SK-N-SH (cell line): Measurements from ENCODE around the gene ZC2HC1C. TPM values are rescaled to one million over a fixed set of nuclear protein-coding genes. Genes with fewer than 3 reads are reported as not detected.

Experiments
- CTCF ChIA-PET: fragments of 300-600, 350-600 bp; formaldehyde crosslinking; extraction: SDS; loops from one replicate; lab custom pipeline; 2021; lab: Yijun Ruan, JAX
- POLR2A ChIA-PET: fragments of 350-600 bp; sonication (Branson Sonifier 250); formaldehyde crosslinking; extraction: SDS; loops from one replicate; lab custom pipeline; 2020; ENCODE audit warnings: antibody characterized with exemption, inconsistent platforms; lab: Yijun Ruan, JAX
- DNase-seq: peaks from one replicate; pipeline ENCODE4 v3.0.0; 2012
- H2AFZ ChIP-seq: fragments of 200-600 bp; sonication (generic); 2 replicates; pipeline ENCODE4 v1.8.1; 2016; ENCODE audit warnings: antibody characterized with exemption, mild to moderate bottlenecking, low read depth
- H3F3A ChIP-seq: fragments of 200-600 bp; sonication (generic); replicated peaks from 2 replicates; pipeline ENCODE3; 2016; ENCODE audit warnings: antibody characterized with exemption, mild to moderate bottlenecking; ENCODE audit not compliant: insufficient read depth
- H3K27ac ChIP-seq, 2 experiments: fragments of 200-500 bp in 1 of 2; fragments of 200-600 bp in 1 of 2; sonication (Bioruptor generic) in 1 of 2; sonication (generic), shearing (Covaris generic) in 1 of 2; 2 replicates each; pipeline versions ENCODE4 v1.5.1 to v1.6.1; 2014 to 2016; ENCODE audit warnings: low read depth in 2 of 2, inconsistent platforms in 1 of 2, low read length in 1 of 2, mild to moderate bottlenecking in 1 of 2, mixed read lengths in 1 of 2
- H3K27me3 ChIP-seq: fragments of 200-600 bp; sonication (generic), shearing (Covaris generic); 2 replicates; pipeline ENCODE4 v1.6.1; 2016; ENCODE audit warnings: mixed run types; ENCODE audit not compliant: insufficient read depth
- H3K36me3 ChIP-seq, 2 experiments: fragments of 200-500 bp in 1 of 2; fragments of 200-600 bp in 1 of 2; sonication (Bioruptor generic) in 1 of 2; sonication (generic) in 1 of 2; replicated peaks in 1 of 2; 2 replicates each; pipeline versions ENCODE3 to v1.5.1; 2014 to 2016; ENCODE audit warnings: low read length in 1 of 2, mild to moderate bottlenecking in 1 of 2; ENCODE audit not compliant: insufficient read depth in 2 of 2, control insufficient read depth in 1 of 2
- H3K4me1 ChIP-seq, 2 experiments: fragments of 200-500 bp in 1 of 2; fragments of 200-600 bp in 1 of 2; sonication (Bioruptor generic) in 1 of 2; sonication (generic), shearing (Covaris generic) in 1 of 2; 2 replicates each; pipeline versions ENCODE4 v1.5.1 to v1.6.1; 2014 to 2016; ENCODE audit warnings: low read depth in 1 of 2, low read length in 1 of 2, mixed run types in 1 of 2; ENCODE audit not compliant: insufficient read depth in 2 of 2, control insufficient read depth in 1 of 2
- H3K4me2 ChIP-seq: fragments of 200-600 bp; sonication (generic), shearing (Covaris generic); 2 replicates; pipeline ENCODE4 v1.6.1; 2017; ENCODE audit warnings: mixed run types
- H3K4me3 ChIP-seq, 2 experiments: fragments of 200-500 bp in 1 of 2; fragments of 200-600 bp in 1 of 2; sonication (Bioruptor generic) in 1 of 2; sonication (generic), shearing (Covaris generic) in 1 of 2; 2 replicates each; pipeline versions ENCODE4 v1.5.1 to v1.8.1; 2014 to 2016; ENCODE audit warnings: low read depth in 2 of 2, inconsistent platforms in 1 of 2, low read length in 1 of 2, mild to moderate bottlenecking in 1 of 2, mixed read lengths in 1 of 2, moderate library complexity in 1 of 2
- H3K79me2 ChIP-seq: fragments of 200-600 bp; sonication (generic); 2 replicates; pipeline ENCODE4 v1.8.1; 2017; ENCODE audit warnings: mild to moderate bottlenecking; ENCODE audit not compliant: insufficient read depth
- H3K9ac ChIP-seq: fragments of 200-600 bp; sonication (generic); 2 replicates; pipeline ENCODE4 v1.6.1; 2017; ENCODE audit warnings: mixed run types
- H3K9me2 ChIP-seq: fragments of 200-600 bp; sonication (generic); 2 replicates; pipeline ENCODE4 v1.6.1; 2017; ENCODE audit warnings: mixed run types
- H3K9me3 ChIP-seq: fragments of 200-600 bp; sonication (generic); 2 replicates; pipeline ENCODE4 v1.6.1; 2017; ENCODE audit warnings: mixed run types, mild to moderate bottlenecking, moderate library complexity
- H4K20me1 ChIP-seq: fragments of 200-600 bp; sonication (generic); 2 replicates; pipeline ENCODE4 v1.6.1; 2017; ENCODE audit warnings: mild to moderate bottlenecking, mixed run types; ENCODE audit not compliant: insufficient read depth
- CHD2 ChIP-seq: fragments of 150-350 bp; IDR thresholded peaks from 2 replicates; pipeline ENCODE4 v1.6.1; 2018; ENCODE audit warnings: low read length; ENCODE audit not compliant: partially characterized antibody
- FOXM1 ChIP-seq: IDR thresholded peaks from 2 replicates; pipeline ENCODE4 v1.4.0; 2012; ENCODE audit warnings: low read depth, mild to moderate bottlenecking
- GABPA ChIP-seq: IDR thresholded peaks from 2 replicates; pipeline ENCODE4 v1.4.0; 2012; ENCODE audit warnings: low read depth, mild to moderate bottlenecking
- GATA2 ChIP-seq: sonication (generic); formaldehyde crosslinking; IDR thresholded peaks from 2 replicates; pipeline ENCODE4 v1.5.0; 2020; ENCODE audit warnings: mild to moderate bottlenecking, missing genetic modification reagents
- JUND ChIP-seq: IDR thresholded peaks from 2 replicates; pipeline ENCODE4 v1.4.0; 2012
- MEF2A ChIP-seq: IDR thresholded peaks from 2 replicates; pipeline ENCODE4 v1.4.0; 2012; ENCODE audit warnings: low read depth, borderline replicate concordance
- RAD21 ChIP-seq: IDR thresholded peaks from 2 replicates; pipeline ENCODE4 v1.6.1; 2012; ENCODE audit warnings: mild to moderate bottlenecking, low read length
- RXRA ChIP-seq: IDR thresholded peaks from 2 replicates; pipeline ENCODE4 v1.4.0; 2012; ENCODE audit warnings: low read depth, mild to moderate bottlenecking, borderline replicate concordance
- SIN3A ChIP-seq: IDR thresholded peaks from 2 replicates; pipeline ENCODE4 v1.6.1; 2012; ENCODE audit warnings: low read depth, mild to moderate bottlenecking, low read length, moderate library complexity, borderline replicate concordance
- SMC3 ChIP-seq: IDR thresholded peaks from 2 replicates; pipeline ENCODE4 v1.6.1; 2012; ENCODE audit warnings: low read depth, low read length, improper control_type of control experiment
- TCF12 ChIP-seq: IDR thresholded peaks from 2 replicates; pipeline ENCODE4 v1.4.0; 2012
- WGBS: methylation state at CpG from one replicate; pipeline ENCODE4 v1.1.6; 2017; ENCODE audit warnings: low lambda C conversion rate; 5-methylcytosine and 5-hydroxymethylcytosine counted together
- polyA plus RNA-seq, 3 experiments: library from polyadenylated mRNA; depleted of rRNA; stranded (reverse); fragments of >200 nt; gene quantifications; 2 replicates each; pipeline ENCODE4 v1.2.3, GENCODE V29; 2012
- TF ChIP-seq, protein P1 (sequence below): IDR thresholded peaks from 2 replicates; pipeline ENCODE4 v1.4.0; 2012; ENCODE audit warnings: low read depth, borderline replicate concordance
- TF ChIP-seq, protein P2 (sequence below): fragments of 200-600 bp; sonication (generic); IDR thresholded peaks from 2 replicates; pipeline ENCODE4 v1.6.1; 2017; ENCODE audit warnings: antibody characterized with exemption, mild to moderate bottlenecking, moderate library complexity
- TF ChIP-seq, protein P3 (sequence below): IDR thresholded peaks from 2 replicates; pipeline ENCODE4 v1.4.0; 2012; ENCODE audit warnings: low read depth
- TF ChIP-seq, protein P4 (sequence below): IDR thresholded peaks from 2 replicates; pipeline ENCODE4; 2012

Gene ZC2HC1C
- polyA plus RNA-seq, 1 of the 3 experiments (the other 2 are of a cell fraction) = 1.2 TPM

DNA sequence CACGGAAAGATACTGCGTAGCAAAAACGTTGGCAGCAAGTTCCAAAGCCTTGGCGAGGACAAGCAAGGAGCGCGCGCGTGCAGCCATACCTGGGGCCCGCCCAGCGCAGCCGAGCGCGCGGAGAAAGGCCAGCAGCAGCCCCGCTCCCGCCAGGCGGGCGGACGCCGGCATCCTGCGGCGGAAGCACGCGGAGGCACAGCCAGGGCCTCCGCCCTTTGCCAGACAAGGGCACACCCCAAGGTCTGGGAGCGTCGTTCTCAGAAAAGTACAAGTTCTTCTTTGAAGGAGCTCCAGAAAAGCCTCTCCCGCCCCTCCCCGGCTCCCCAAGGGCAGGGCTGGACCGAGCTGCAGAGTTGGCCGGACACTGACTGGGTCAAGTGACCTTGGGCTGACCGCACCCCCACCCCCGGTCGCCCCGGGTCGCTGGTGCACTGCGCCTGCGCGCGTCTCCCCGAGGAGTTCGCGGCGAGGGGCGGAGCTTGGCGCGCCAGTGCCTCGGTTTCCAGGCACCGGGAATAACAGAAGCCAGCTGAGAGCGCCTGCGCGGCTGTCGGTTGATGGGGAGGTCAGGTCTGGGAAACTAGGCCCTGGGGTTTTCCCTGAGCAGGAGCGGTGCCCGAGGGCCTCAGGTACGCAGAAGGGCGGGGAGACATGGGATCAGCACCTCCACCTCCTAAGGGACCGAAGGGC lies at the start of gene ZC2HC1C (continued):
- TF ChIP-seq, protein P1, sequence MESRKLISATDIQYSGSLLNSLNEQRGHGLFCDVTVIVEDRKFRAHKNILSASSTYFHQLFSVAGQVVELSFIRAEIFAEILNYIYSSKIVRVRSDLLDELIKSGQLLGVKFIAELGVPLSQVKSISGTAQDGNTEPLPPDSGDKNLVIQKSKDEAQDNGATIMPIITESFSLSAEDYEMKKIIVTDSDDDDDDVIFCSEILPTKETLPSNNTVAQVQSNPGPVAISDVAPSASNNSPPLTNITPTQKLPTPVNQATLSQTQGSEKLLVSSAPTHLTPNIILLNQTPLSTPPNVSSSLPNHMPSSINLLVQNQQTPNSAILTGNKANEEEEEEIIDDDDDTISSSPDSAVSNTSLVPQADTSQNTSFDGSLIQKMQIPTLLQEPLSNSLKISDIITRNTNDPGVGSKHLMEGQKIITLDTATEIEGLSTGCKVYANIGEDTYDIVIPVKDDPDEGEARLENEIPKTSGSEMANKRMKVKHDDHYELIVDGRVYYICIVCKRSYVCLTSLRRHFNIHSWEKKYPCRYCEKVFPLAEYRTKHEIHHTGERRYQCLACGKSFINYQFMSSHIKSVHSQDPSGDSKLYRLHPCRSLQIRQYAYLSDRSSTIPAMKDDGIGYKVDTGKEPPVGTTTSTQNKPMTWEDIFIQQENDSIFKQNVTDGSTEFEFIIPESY = no peak
- TF ChIP-seq, protein P2, sequence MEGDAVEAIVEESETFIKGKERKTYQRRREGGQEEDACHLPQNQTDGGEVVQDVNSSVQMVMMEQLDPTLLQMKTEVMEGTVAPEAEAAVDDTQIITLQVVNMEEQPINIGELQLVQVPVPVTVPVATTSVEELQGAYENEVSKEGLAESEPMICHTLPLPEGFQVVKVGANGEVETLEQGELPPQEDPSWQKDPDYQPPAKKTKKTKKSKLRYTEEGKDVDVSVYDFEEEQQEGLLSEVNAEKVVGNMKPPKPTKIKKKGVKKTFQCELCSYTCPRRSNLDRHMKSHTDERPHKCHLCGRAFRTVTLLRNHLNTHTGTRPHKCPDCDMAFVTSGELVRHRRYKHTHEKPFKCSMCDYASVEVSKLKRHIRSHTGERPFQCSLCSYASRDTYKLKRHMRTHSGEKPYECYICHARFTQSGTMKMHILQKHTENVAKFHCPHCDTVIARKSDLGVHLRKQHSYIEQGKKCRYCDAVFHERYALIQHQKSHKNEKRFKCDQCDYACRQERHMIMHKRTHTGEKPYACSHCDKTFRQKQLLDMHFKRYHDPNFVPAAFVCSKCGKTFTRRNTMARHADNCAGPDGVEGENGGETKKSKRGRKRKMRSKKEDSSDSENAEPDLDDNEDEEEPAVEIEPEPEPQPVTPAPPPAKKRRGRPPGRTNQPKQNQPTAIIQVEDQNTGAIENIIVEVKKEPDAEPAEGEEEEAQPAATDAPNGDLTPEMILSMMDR = no peak
- no peak for TF ChIP-seq SMC3
- TF ChIP-seq, protein P3, sequence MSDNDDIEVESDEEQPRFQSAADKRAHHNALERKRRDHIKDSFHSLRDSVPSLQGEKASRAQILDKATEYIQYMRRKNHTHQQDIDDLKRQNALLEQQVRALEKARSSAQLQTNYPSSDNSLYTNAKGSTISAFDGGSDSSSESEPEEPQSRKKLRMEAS = peak; percentile 91
- TF ChIP-seq GATA2 (CRISPR knock-in tag) = no peak
- TF ChIP-seq GABPA = peak; percentile 36
- no peak for TF ChIP-seq JUND
- no peak for TF ChIP-seq TCF12
- TF ChIP-seq FOXM1 = no peak
- no peak for TF ChIP-seq MEF2A

DNA sequence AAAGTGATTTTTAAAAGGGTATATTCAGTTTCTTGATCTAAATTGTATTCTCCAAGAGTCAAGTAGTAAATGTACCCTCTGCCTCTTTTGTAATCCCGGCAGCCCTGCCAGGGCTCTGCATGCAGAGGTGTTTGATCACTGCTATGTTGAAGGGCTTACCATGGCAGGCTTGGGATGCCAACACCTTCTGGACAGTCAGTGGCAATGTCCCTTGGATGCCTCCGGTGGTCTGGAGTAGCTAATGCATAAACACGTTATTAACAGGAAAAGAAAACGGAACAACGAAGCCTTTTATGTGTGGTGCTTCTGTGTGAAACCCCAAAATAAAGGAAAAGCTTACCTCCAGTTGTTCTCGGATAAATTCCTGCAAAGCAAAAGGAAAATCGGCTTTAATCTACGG lies 46.8 kb upstream of the ZC2HC1C start:
- H3K9ac ChIP-seq = no peak overlapping the region
- no peaks in the 10 kb centered on the region for H3K4me1 ChIP-seq
- H3K27ac ChIP-seq = no peak overlapping the region
- no peaks in the 10 kb centered on the region for H3K9me3 ChIP-seq
- no peaks in the 10 kb centered on the region for H4K20me1 ChIP-seq
- H3K79me2 ChIP-seq = no peaks in the 10 kb centered on the region
- ChIA-PET CTCF (interaction anchor here (0.6 to 4.7 kb wide), 16 partner anchors 9 to 279 kb away, joined by 3 to 28 read pairs (median 4); partner anchors contain the start of genes ACYP1 and PGF), POLR2A (no interaction called here)
- peaks cover 7% of the 10 kb centered on the region for H3F3A ChIP-seq
- peak; percentile 49 for DNase-seq
- H3K9me2 ChIP-seq = no peaks in the 10 kb centered on the region
- TF ChIP-seq MEF2A = no peak
- TF ChIP-seq SIN3A = no peak
- no peak for TF ChIP-seq FOXM1
- TF ChIP-seq, protein P4, sequence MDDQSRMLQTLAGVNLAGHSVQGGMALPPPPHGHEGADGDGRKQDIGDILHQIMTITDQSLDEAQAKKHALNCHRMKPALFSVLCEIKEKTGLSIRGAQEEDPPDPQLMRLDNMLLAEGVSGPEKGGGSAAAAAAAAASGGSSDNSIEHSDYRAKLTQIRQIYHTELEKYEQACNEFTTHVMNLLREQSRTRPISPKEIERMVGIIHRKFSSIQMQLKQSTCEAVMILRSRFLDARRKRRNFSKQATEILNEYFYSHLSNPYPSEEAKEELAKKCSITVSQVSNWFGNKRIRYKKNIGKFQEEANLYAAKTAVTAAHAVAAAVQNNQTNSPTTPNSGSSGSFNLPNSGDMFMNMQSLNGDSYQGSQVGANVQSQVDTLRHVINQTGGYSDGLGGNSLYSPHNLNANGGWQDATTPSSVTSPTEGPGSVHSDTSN = no peak
- no peak for TF ChIP-seq GATA2 (CRISPR knock-in tag)
- TF ChIP-seq GABPA = no peak
- no peak for TF ChIP-seq RXRA
- no peak for TF ChIP-seq TCF12
- no peak for TF ChIP-seq CHD2
- peak; percentile 52 for TF ChIP-seq RAD21
- TF ChIP-seq, protein P2 = peak; percentile 46
- WGBS = 75% methylated on average over 8 of the region's 8 CpGs
- peaks cover 17 to 25% of the 10 kb centered on the region in 2 experiments for H3K36me3 ChIP-seq
- H3K27me3 ChIP-seq = no peaks in the 10 kb centered on the region
- no peak overlapping the region for H3K4me2 ChIP-seq
- H2AFZ ChIP-seq = no peak overlapping the region
- no peak overlapping the region for H3K4me3 ChIP-seq
